Esophagus squamous epithelium (tissue), 5 donors: Measurements from ENCODE around the gene CHST8. TPM values are rescaled to one million over a fixed set of nuclear protein-coding genes. Genes with fewer than 3 reads are reported as not detected.
"Not testable (repeated sequence)": the region's sequence is repeated elsewhere in the genome, so short reads cannot be mapped to it uniquely, and the experiment has no call there.

Experiments
- DNase-seq: peaks from one replicate; lab custom pipeline; 2025; lab: John Stamatoyannopoulos, UW
- H3K27ac ChIP-seq, 4 donors: fragments of 200-600 bp; sonication (generic); one replicate each; pipeline ENCODE4 v1.5.1; 2016 to 2019; ENCODE audit warnings: mild to moderate bottlenecking in 1 of 4
- H3K27me3 ChIP-seq, 4 donors: fragments of 200-600 bp; sonication (generic); 1 replicate in 3 of 4; 2 replicates in 1 of 4; pipeline versions ENCODE4 v1.5.1 to v1.6.0; 2017 to 2021; ENCODE audit warnings: antibody characterized with exemption in 1 of 4
- H3K36me3 ChIP-seq, 3 donors: fragments of 200-600 bp; sonication (generic); one replicate each; pipeline ENCODE4 v1.5.1; 2016 to 2019
- H3K4me1 ChIP-seq, 3 donors: fragments of 200-600 bp; sonication (generic); one replicate each; pipeline ENCODE4 v1.5.1; 2017 to 2019
- H3K4me3 ChIP-seq, 4 donors: fragments of 200-600 bp; sonication (generic); 1 replicate in 3 of 4; 2 replicates in 1 of 4; pipeline ENCODE4 v1.5.1; 2016 to 2019; ENCODE audit warnings: mild to moderate bottlenecking in 2 of 4, moderate library complexity in 1 of 4
- H3K9me3 ChIP-seq, 3 donors: fragments of 200-600 bp; sonication (generic); one replicate each; pipeline ENCODE4 v1.5.1; 2016 to 2019
- CTCF ChIP-seq, 6 experiments: fragments of 450-650 bp in 4 of 6; fragments of 200-600 bp in 2 of 6; sonication (generic) in 2 of 6; IDR thresholded peaks; one replicate each; pipeline ENCODE4 v1.5.1; 2016 to 2019; ENCODE audit warnings: antibody characterized with exemption in 6 of 6, mild to moderate bottlenecking in 4 of 6, moderate library complexity in 4 of 6
- POLR2A ChIP-seq, 4 donors: fragments of 450-650 bp; IDR thresholded peaks; one replicate each; pipeline ENCODE4 v1.6.1; 2017; ENCODE audit warnings: antibody characterized with exemption in 4 of 4, mild to moderate bottlenecking in 4 of 4, moderate library complexity in 3 of 4
- whole genome bisulfite sequencing, 2 donors: methylation state at CpG; one replicate each; pipeline ENCODE4 v1.1.5; 2018; 5-methylcytosine and 5-hydroxymethylcytosine counted together
- intact Hi-C: fragments of 100-400 bp; cut with DNase I; formaldehyde crosslinking; loops from one replicate; pipeline ENCODE4 v1.15.0; 2022
- total RNA-seq, 4 donors: library from RNA; depleted of rRNA; stranded (reverse); fragments of >200 nt; gene quantifications; one replicate each; pipeline ENCODE4 v1.1.0, GENCODE V29; 2016
- donor health status: DM: yes; HTN: yes; CAD: no.

The CHST8 gene
- total RNA-seq, 4 donors from 2014 or later: 0.38 TPM; not detected in 3

GRCh38 chr19:33595783-33596182 is 26.0 kb upstream of the CHST8 start:
- Histone ChIP-seq H3K9me3 (peaks cover 0 to 9% (median 7%) of the 10 kb centered on the region in 3 donors), H3K27me3 (peaks cover 0 to 18% (median 0%) of the 10 kb centered on the region in 4 donors), H3K4me3 (no peak overlapping the region), H3K36me3 (no peaks in the 10 kb centered on the region), H3K27ac (no peak overlapping the region), H3K4me1 (no peaks in the 10 kb centered on the region)
- 8 to 13% methylated on average over 1 of the region's 1 CpG for WGBS, 2 donors
- TF ChIP-seq CTCF (IDR thresholded peaks at IDR 0.05): no peak
- TF ChIP-seq POLR2A (IDR thresholded peaks at IDR 0.05): no peak
- no peak for DNase-seq
- intact Hi-C loops: no loop called here

GRCh38 chr19:33601583-33601982 is 20.2 kb upstream of the CHST8 start:
- Histone ChIP-seq H3K4me1 (no peaks in the 10 kb centered on the region), H3K27me3 (peaks cover 0 to 34% (median 0%) of the 10 kb centered on the region in 4 donors), H3K9me3 (peaks cover 0 to 30% (median 22%) of the 10 kb centered on the region in 3 donors), H3K36me3 (no peaks in the 10 kb centered on the region), H3K27ac (no peak overlapping the region), H3K4me3 (no peak overlapping the region)
- 90 to 100% methylated on average over 2 of the region's 2 CpGs for WGBS, 2 donors
- intact Hi-C loops: no loop called here
- DNase-seq: no peak
- TF ChIP-seq CTCF (IDR thresholded peaks at IDR 0.05) (no peak), POLR2A (IDR thresholded peaks at IDR 0.05) (no peak)

- peaks cover 0 to 30% (median 22%) of the 10 kb centered on the region in 3 donors for H3K9me3 ChIP-seq
- H3K36me3 ChIP-seq: no peaks in the 10 kb centered on the region
- no peak overlapping the region for H3K4me3 ChIP-seq
- no peaks in the 10 kb centered on the region for H3K4me1 ChIP-seq
- intact Hi-C loops: no loop called here
- H3K27me3 ChIP-seq: peaks cover 0 to 37% (median 0%) of the 10 kb centered on the region in 4 donors
- no peak for TF ChIP-seq CTCF (IDR thresholded peaks at IDR 0.05)
- no peak for TF ChIP-seq POLR2A (IDR thresholded peaks at IDR 0.05)
- no peak for DNase-seq
- 86 to 87% methylated on average over 16 of the region's 16 CpGs for WGBS, 2 donors
- H3K27ac ChIP-seq: no peak overlapping the region
These were observed 19.1 kb upstream of the CHST8 start for GRCh38 chr19:33602576-33603204.

- Histone ChIP-seq H3K9me3 (peaks cover 0 to 30% (median 22%) of the 10 kb centered on the region in 3 donors), H3K4me1 (no peaks in the 10 kb centered on the region), H3K4me3 (no peak overlapping the region), H3K27me3 (peaks cover 0 to 37% (median 0%) of the 10 kb centered on the region in 4 donors), H3K27ac (no peak overlapping the region), H3K36me3 (no peaks in the 10 kb centered on the region)
- 27 to 72% methylated on average over 2 to 6 of the region's 6 CpGs for WGBS, 2 donors
- DNase-seq: no peak
- no peak for TF ChIP-seq POLR2A (IDR thresholded peaks at IDR 0.05)
- TF ChIP-seq CTCF (IDR thresholded peaks at IDR 0.05): no peak
- intact Hi-C loops: no loop called here
These were observed 18.4 kb upstream of the CHST8 start for GRCh38 chr19:33603377-33603776.

- Histone ChIP-seq H3K27me3 (peaks cover 0 to 29% (median 0%) of the 10 kb centered on the region in 4 donors), H3K9me3 (peaks cover 0 to 30% (median 22%) of the 10 kb centered on the region in 3 donors), H3K36me3 (no peaks in the 10 kb centered on the region), H3K4me1 (no peaks in the 10 kb centered on the region), H3K27ac (no peak overlapping the region), H3K4me3 (no peak overlapping the region)
- DNase-seq: no peak
- TF ChIP-seq CTCF (IDR thresholded peaks at IDR 0.05) (no peak), POLR2A (IDR thresholded peaks at IDR 0.05) (no peak)
- WGBS, 2 donors: 61 to 100% methylated on average over 1 to 5 of the region's 5 CpGs
- intact Hi-C loops: no loop called here
These were observed 17.1 kb upstream of the CHST8 start for GRCh38 chr19:33604651-33605050.

- H3K27ac ChIP-seq, H3K4me1 ChIP-seq, H3K4me3 ChIP-seq, DNase-seq, H3K36me3 ChIP-seq, intact Hi-C loops: not testable (repeated sequence)
- H3K27me3 ChIP-seq: peaks cover 0 to 27% (median 0%) of the 10 kb centered on the region in 4 donors
- 52 to 60% methylated on average over 4 to 5 of the region's 5 CpGs for WGBS, 2 donors
- peaks cover 0 to 21% (median 19%) of the 10 kb centered on the region in 3 donors for H3K9me3 ChIP-seq
These were observed 15.9 kb upstream of the CHST8 start for GRCh38 chr19:33605803-33606295.
